Ovary (tissue), 9 donors: ENCODE measurements around the gene PPP1R9B. TPM values are rescaled to one million over a fixed set of nuclear protein-coding genes. Genes with fewer than 3 reads are reported as not detected.

Source experiments
- DNase-seq, 5 donors: peaks; one replicate each; pipeline ENCODE4 v3.0.0-alpha.2; 2019 to 2020
- H3K27ac ChIP-seq, 2 donors: fragments of 200-600 bp; one replicate each; pipeline versions ENCODE4 v1.5.1 to v1.8.0; 2019 to 2022
- H3K27me3 ChIP-seq: fragments of 200-600 bp; one replicate; pipeline ENCODE4 v1.8.0; 2022
- H3K36me3 ChIP-seq: fragments of 200-600 bp; sonication (generic); one replicate; pipeline ENCODE4 v1.5.1; 2019
- H3K4me1 ChIP-seq: one replicate; pipeline ENCODE4 v1.8.1; 2013; ENCODE audit warnings: mild to moderate bottlenecking, moderate library complexity; ENCODE audit not compliant: insufficient read depth
- H3K4me3 ChIP-seq: fragments of 200-600 bp; sonication (generic); one replicate; pipeline ENCODE4 v1.5.1; 2017
- H3K9me3 ChIP-seq, 2 donors: fragments of 200-600 bp in 1 of 2; sonication (generic) in 1 of 2; one replicate each; pipeline versions ENCODE4 v1.5.1 to v1.8.1; 2013 to 2019; ENCODE audit warnings: mild to moderate bottlenecking in 1 of 2, moderate library complexity in 1 of 2
- CTCF ChIP-seq, 3 donors: fragments of 450-650 bp in 2 of 3; fragments of 200-600 bp in 1 of 3; IDR thresholded peaks; one replicate each; pipeline versions ENCODE4 v1.5.1 to v1.8.0; 2016 to 2022; ENCODE audit warnings: antibody characterized with exemption in 3 of 3, mild to moderate bottlenecking in 1 of 3
- EP300 ChIP-seq: sonication (generic); formaldehyde crosslinking; IDR thresholded peaks from one replicate; pipeline ENCODE4 v1.6.1; 2017; ENCODE audit warnings: antibody characterized with exemption
- POLR2A ChIP-seq: fragments of 450-650 bp; IDR thresholded peaks from one replicate; pipeline ENCODE4 v1.6.1; 2017; ENCODE audit warnings: antibody characterized with exemption, mild to moderate bottlenecking, moderate library complexity
- WGBS, 3 donors: extraction: QIAGEN DNeasy Blood & Tissue Kit in 1 of 3; methylation state at CpG; one replicate each; pipeline versions ENCODE4 v1.1.5 to v1.1.7; 2013 to 2017; 5-methylcytosine and 5-hydroxymethylcytosine counted together
- intact Hi-C, 4 donors: fragments of 100-400 bp; cut with DNase I; formaldehyde crosslinking; loops; one replicate each; pipeline versions ENCODE4 v1.11.0 to v1.15.1; 2022 to 2023
- polyA plus RNA-seq, 2 donors: library from polyadenylated mRNA; stranded (reverse); fragments of 200-250 nt in 1 of 2; fragments of 350-450 nt in 1 of 2; fragmentation: Illumina TruSeq in 1 of 2; extraction: RNeasy Lipid Tissue Mini Kit (QIAGEN cat#74804) in 1 of 2; gene quantifications; one replicate each; pipeline ENCODE4 v1.2.3, GENCODE V29; 2013 to 2014
- total RNA-seq, 7 donors: library from RNA; depleted of rRNA in 2 of 7; stranded (reverse); fragments of >200 nt in 2 of 7; fragmentation: NEBNext Ultra II Directional in 3 of 7; extraction: Animal tissue kit (Norgen Biotek cat#: 25700) in 3 of 7; gene quantifications; one replicate each; pipeline versions ENCODE4 v1.1.0 to v1.2.4, GENCODE V29; 2016 to 2023
- donor health status: DM: no; HTN: no; CAD: no; lungs with moderate emphysema.
- donor health status: DM: no; HTN: no; CAD: no.
- donor health status: Bipolar disorder and iron deficiency.
- donor health status: DM: yes; HTN: yes; CAD: no.
- donor health status: DM: no; HTN: no; CAD: no.
- donor health status: DM: yes; HTN: yes; CAD: no.

The PPP1R9B gene
- total and polyA plus RNA-seq, 9 donors: 14.8 to 109 (median 64.3) TPM

GRCh38 chr17:50102164-50102991, 48.1 kb downstream of the PPP1R9B start:
- 63 to 68% (median 64%) methylated on average over 12 to 15 of the region's 15 CpGs for WGBS, 3 donors
- Histone ChIP-seq H3K4me3 (no peak overlapping the region), H3K36me3 (no peaks in the 10 kb centered on the region), H3K27ac (peak overlapping the region; percentile 67 to 80), H3K27me3 (no peaks in the 10 kb centered on the region), H3K9me3 (no peaks in the 10 kb centered on the region), H3K4me1 (peaks cover 14% of the 10 kb centered on the region)
- DNase-seq: peak in 2 of 5 donors; percentile 55 to 63
- TF ChIP-seq POLR2A (no peak), CTCF (IDR thresholded peaks at IDR 0.05) (no peak), EP300 (no peak)
- intact Hi-C loops: no loop called here

- Histone ChIP-seq H3K4me1 (peaks cover 18% of the 10 kb centered on the region), H3K36me3 (no peaks in the 10 kb centered on the region), H3K27ac (peak overlapping the region; percentile 67 to 80), H3K9me3 (no peaks in the 10 kb centered on the region), H3K27me3 (no peaks in the 10 kb centered on the region), H3K4me3 (peak overlapping the region; percentile 2)
- intact Hi-C loops: no loop called here
- TF ChIP-seq EP300 (no peak), CTCF (IDR thresholded peaks at IDR 0.05) (peak in 1 of 3 donors; percentile 21)
- DNase-seq: peak; percentile 80 to 91 (median 87)
- WGBS, 3 donors: 13 to 34% (median 16%) methylated on average over 15 to 17 of the region's 17 CpGs
Measured at GRCh38 chr17:50101346-50102163, 48.9 kb downstream of the PPP1R9B start.

- DNase-seq: peak in 2 of 5 donors; percentile 45 to 53
- Histone ChIP-seq H3K36me3 (no peaks in the 10 kb centered on the region), H3K9me3 (no peaks in the 10 kb centered on the region), H3K4me1 (peaks cover 21% of the 10 kb centered on the region), H3K27me3 (no peaks in the 10 kb centered on the region), H3K4me3 (no peak overlapping the region), H3K27ac (peak overlapping the region; percentile 67 to 80)
- intact Hi-C loops: no loop called here
- TF ChIP-seq POLR2A: no peak
- WGBS, 3 donors: 24 to 43% (median 26%) methylated on average over 15 of the region's 15 CpGs
Measured at GRCh38 chr17:50100921-50101345, 49.5 kb downstream of the PPP1R9B start.

- Histone ChIP-seq H3K9me3 (no peaks in the 10 kb centered on the region), H3K36me3 (no peaks in the 10 kb centered on the region), H3K4me1 (peaks cover 21% of the 10 kb centered on the region), H3K27ac (peak overlapping the region; percentile 67 to 80), H3K4me3 (no peak overlapping the region), H3K27me3 (no peaks in the 10 kb centered on the region)
- no peak for TF ChIP-seq CTCF (IDR thresholded peaks at IDR 0.05)
- no peak for TF ChIP-seq EP300
- TF ChIP-seq POLR2A: no peak
- intact Hi-C loops: no loop called here
- WGBS, 3 donors: 69 to 82% (median 77%) methylated on average over 5 of the region's 5 CpGs
- no peak for DNase-seq
Measured at GRCh38 chr17:50100480-50100883, 50.0 kb downstream of the PPP1R9B start.
